Hepatocyte (in vitro differentiated cells): ENCODE data around the gene DIP2C.

Experiments
- CTCF ChIP-seq: fragments of 200-600 bp; sonication (generic); IDR thresholded peaks from 2 replicates; pipeline ENCODE4 v1.5.1; 2016; ENCODE audit warnings: antibody characterized with exemption, mild to moderate bottlenecking; ENCODE audit not compliant: poor library complexity
- EZH2 ChIP-seq: fragments of 200-600 bp; sonication (generic); IDR thresholded peaks from 2 replicates; pipeline ENCODE4 v1.6.1; 2016; ENCODE audit warnings: antibody characterized with exemption, mild to moderate bottlenecking, borderline replicate concordance
- EZH2phosphoT487 ChIP-seq: fragments of 200-600 bp; sonication (generic); IDR thresholded peaks from one replicate; pipeline ENCODE4 v1.6.1; 2018; ENCODE audit warnings: antibody characterized with exemption, mild to moderate bottlenecking, low read depth, moderate library complexity; ENCODE audit not compliant: unreplicated experiment, severe bottlenecking

- TF ChIP-seq EZH2 (no peak), CTCF (no peak), EZH2phosphoT487 (no peak)
These were observed 205.0 kb downstream of the DIP2C start for GRCh38 chr10:484441-484924.
